ENCODE measurements around the gene RAB27B.
"Not testable (repeated sequence)": the region's sequence is repeated elsewhere in the genome, so short reads cannot be mapped to it uniquely, and the experiment has no call there.

Gene RAB27B

DNA sequence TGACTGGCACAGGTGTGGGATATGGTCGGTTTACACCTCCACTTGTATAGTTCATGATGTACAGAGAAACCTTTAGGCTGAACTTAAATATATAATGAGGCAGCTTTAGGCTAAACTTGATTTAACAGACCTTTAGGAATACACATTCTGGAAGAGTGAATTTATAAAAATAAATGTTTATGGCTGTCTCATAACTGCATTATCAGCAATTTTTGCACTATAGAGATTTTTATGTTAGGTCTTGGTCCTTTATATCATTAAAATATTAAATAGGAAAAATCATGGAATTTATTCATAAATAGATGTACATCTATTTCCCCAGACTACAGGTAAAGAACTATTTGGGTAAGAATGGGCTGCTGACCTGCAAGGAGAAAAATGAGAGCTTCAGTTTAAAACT is 19.8 kb downstream of the RAB27B start:
- no peaks in the 10 kb centered on the region for H3K27me3 ChIP-seq (replicated peaks; ENCODE audit: control insufficient read depth, insufficient read depth, low read length)
- DNase-seq (ENCODE audit: extremely low read depth, insufficient read length) = no peak
- TF ChIP-seq, protein P1, sequence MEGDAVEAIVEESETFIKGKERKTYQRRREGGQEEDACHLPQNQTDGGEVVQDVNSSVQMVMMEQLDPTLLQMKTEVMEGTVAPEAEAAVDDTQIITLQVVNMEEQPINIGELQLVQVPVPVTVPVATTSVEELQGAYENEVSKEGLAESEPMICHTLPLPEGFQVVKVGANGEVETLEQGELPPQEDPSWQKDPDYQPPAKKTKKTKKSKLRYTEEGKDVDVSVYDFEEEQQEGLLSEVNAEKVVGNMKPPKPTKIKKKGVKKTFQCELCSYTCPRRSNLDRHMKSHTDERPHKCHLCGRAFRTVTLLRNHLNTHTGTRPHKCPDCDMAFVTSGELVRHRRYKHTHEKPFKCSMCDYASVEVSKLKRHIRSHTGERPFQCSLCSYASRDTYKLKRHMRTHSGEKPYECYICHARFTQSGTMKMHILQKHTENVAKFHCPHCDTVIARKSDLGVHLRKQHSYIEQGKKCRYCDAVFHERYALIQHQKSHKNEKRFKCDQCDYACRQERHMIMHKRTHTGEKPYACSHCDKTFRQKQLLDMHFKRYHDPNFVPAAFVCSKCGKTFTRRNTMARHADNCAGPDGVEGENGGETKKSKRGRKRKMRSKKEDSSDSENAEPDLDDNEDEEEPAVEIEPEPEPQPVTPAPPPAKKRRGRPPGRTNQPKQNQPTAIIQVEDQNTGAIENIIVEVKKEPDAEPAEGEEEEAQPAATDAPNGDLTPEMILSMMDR (IDR thresholded peaks at IDR 0.05; ENCODE audit: insufficient read depth, low read length, poor library complexity, severe bottlenecking) = no peak
- no peaks in the 10 kb centered on the region for H3K36me3 ChIP-seq (ENCODE audit: control insufficient read depth, insufficient read depth, low read length)
- H3K4me3 ChIP-seq (replicated peaks; ENCODE audit: low read depth, low read length) = no peak overlapping the region

DNA sequence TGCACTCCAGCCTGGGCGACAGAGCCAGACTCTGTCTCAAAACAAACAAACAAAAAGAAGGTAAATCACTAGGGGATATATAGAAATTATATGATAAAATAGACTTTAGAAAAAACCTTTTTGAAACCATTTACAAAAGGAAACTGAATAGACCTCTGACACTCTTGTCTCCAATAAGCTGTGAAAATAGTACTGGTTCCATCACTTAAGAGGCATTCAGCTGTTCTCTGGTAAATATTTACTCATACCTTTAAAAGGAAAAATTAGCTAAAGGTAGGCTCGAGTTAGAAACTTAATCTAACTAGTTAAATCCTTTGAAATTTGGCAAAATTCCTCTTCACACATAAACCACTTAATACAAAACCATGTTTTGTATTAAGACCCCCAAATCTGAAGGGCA is 21.4 kb downstream of the RAB27B start:
- no peaks in the 10 kb centered on the region for H3K27me3 ChIP-seq (replicated peaks; ENCODE audit: control insufficient read depth, insufficient read depth, low read length)
- no peaks in the 10 kb centered on the region for H3K36me3 ChIP-seq (ENCODE audit: control insufficient read depth, insufficient read depth, low read length)
- no peak for DNase-seq (ENCODE audit: extremely low read depth, insufficient read length)
- H3K4me3 ChIP-seq (replicated peaks; ENCODE audit: low read depth, low read length) = no peak overlapping the region
- TF ChIP-seq, protein P1 (IDR thresholded peaks at IDR 0.05; ENCODE audit: insufficient read depth, low read length, poor library complexity, severe bottlenecking) = no peak

DNA sequence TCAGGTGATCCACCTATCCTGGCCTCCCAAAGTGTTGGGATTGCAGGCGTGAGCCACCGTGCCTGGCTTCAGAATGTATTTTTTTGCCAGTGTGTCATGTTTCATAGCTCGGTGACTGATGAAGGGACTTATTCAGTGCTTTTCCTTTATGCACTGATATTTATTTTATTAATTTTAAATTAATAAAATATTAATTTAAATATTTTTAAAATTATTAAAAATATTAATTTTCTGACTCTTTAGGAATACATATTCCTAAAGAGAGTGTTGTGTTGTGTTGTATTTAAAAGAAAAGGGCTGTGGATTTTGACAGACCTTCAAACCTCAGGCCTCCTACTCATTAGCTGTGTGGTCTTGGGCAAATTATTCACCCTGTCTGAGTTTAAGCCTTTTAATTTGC is 22.3 kb downstream of the RAB27B start:
- TF ChIP-seq, protein P1 (IDR thresholded peaks at IDR 0.05; ENCODE audit: insufficient read depth, low read length, poor library complexity, severe bottlenecking) = no peak
- no peaks in the 10 kb centered on the region for H3K27me3 ChIP-seq (replicated peaks; ENCODE audit: control insufficient read depth, insufficient read depth, low read length)
- no peaks in the 10 kb centered on the region for H3K36me3 ChIP-seq (ENCODE audit: control insufficient read depth, insufficient read depth, low read length)
- no peak overlapping the region for H3K4me3 ChIP-seq (replicated peaks; ENCODE audit: low read depth, low read length)
- DNase-seq (ENCODE audit: extremely low read depth, insufficient read length) = no peak

DNA sequence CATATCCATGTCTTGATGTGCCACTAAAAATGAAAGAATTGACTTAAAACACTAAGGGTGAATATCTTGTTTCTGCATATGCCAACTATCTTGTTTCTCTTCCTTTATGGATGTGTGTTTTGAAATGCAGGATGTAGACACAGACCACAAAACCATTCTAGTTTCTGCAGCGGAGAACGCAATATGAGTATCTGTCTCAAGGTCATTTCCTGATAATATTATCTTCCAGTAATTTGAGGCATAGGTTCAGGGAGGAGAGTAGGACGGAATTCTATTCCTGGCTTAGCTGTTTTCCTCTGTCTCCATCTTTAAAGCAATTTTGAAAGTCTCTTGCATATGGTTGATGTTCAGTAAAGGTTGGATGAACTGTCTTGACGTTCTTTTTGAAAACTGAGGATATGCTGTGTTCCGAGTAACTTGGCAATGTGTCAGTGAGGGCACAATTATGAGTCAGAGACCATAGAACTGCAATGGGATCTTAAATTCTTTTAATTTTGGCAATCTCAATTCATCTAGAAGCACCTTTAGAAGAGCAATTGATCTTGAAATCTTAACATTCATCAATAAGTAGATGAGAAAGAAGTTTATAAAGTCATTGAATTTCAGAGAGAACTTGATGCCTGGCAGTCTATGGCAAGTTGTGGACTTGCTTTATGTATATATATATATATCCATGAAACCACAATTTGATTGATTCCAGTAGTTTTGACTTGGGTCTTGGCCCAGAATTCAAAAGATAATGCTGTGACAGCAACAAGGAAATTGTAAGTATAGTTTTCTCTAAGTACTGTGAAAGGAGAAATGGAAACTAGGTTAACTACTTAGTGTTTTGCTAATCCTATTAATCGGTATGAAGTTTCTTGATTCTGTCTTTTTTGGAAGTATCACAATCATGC is 24.8 kb downstream of the RAB27B start:
- TF ChIP-seq, protein P1 (IDR thresholded peaks at IDR 0.05; ENCODE audit: insufficient read depth, low read length, poor library complexity, severe bottlenecking) = no peak
- H3K4me3 ChIP-seq (replicated peaks; ENCODE audit: low read depth, low read length) = no peak overlapping the region
- no peak for DNase-seq (ENCODE audit: extremely low read depth, insufficient read length)
- no peaks in the 10 kb centered on the region for H3K27me3 ChIP-seq (replicated peaks; ENCODE audit: control insufficient read depth, insufficient read depth, low read length)
- H3K36me3 ChIP-seq (ENCODE audit: control insufficient read depth, insufficient read depth, low read length) = no peaks in the 10 kb centered on the region

DNA sequence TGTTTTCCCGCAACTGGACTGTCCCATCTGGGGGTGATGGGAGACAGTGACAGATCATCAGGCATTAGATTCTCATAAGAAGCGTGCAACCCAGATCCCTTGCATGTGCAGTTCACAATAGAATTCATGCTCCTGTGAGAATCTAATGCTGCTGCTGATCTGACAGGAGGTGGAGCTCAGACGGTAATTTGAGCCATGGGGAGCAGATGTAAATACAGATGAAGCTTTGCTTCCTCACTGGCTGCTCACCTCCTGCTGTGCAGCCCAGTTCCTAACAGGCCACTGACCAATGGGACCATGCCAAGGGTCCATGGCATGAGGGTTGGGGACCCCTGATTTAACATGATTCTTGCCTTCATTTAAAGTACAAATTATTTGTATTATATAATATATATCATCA is 26.8 kb downstream of the RAB27B start:
- H3K4me3 ChIP-seq (replicated peaks; ENCODE audit: low read depth, low read length); H3K36me3 ChIP-seq (ENCODE audit: control insufficient read depth, insufficient read depth, low read length); H3K27me3 ChIP-seq (replicated peaks; ENCODE audit: control insufficient read depth, insufficient read depth, low read length); DNase-seq (ENCODE audit: extremely low read depth, insufficient read length): not testable (repeated sequence)

DNA sequence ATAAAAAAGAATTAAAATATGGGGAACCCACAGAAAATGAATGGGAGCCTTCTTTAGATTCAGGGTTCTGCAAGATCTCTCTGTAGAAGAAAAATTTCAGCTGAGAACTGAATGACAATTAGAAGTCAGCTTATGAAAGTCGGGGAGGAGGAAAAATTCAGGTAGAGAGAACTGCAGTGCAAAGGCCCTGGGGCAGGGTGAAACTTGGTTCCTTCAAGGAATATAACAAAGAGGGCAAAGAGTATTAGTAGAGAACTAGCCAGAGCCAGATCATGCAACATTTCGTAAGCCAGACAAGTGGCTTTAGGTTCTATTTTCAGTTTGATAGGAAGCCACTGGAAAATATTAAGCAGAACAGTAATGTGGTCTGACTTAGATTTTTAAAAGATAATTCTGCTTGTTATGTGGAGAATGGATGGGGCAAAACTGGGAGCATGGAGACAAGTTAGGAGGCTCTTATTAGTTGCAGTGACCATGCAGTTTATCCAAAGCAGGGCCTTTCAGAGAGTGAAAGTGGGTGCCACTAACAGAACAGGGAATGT is 27.9 kb downstream of the RAB27B start:
- Histone ChIP-seq H3K36me3 (ENCODE audit: control insufficient read depth, insufficient read depth, low read length) (no peaks in the 10 kb centered on the region), H3K4me3 (replicated peaks; ENCODE audit: low read depth, low read length) (no peak overlapping the region), H3K27me3 (replicated peaks; ENCODE audit: control insufficient read depth, insufficient read depth, low read length) (no peaks in the 10 kb centered on the region)
- TF ChIP-seq, protein P1 (IDR thresholded peaks at IDR 0.05; ENCODE audit: insufficient read depth, low read length, poor library complexity, severe bottlenecking) = no peak
- no peak for DNase-seq (ENCODE audit: extremely low read depth, insufficient read length)
